ENCODE measurements around the gene DOK7. TPM values are rescaled to one million over a fixed set of nuclear protein-coding genes. Genes with fewer than 3 reads are reported as not detected.

Gene DOK7
- total and polyA plus RNA-seq, 7 experiments from 2014 or later, result not detected

DNA sequence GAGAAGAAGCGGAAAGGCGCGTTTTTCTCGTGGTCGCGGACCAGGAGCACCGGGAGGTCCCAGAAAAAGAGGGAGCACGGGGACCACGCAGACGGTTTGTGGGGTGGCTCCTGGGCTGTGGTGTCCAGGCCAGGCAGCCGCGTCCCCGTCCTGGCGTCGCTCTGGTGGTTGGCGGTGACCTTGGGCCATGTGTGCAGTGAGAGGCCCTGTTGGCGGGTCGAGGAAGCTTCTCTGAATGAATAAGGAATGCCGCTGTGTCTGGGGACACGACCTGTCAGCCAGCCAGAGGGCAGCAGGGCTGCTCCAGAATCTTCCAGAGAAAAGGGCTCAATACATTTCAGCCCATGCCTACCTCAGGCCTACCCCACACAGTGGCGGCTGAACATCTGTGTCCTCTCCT, 45.7 kb upstream of the DOK7 start:
- H3K4me3 Mint-ChIP-seq, result no peak overlapping the region
- H3K27ac Mint-ChIP-seq, result peak overlapping the region in 1 of 9 donors; percentile 61
- H3K27me3 ChIP-seq (ENCODE audit: control insufficient read depth in 2 of 2, insufficient read depth in 2 of 2, low read length in 2 of 2), result no peaks in the 10 kb centered on the region
- H3K9me3 Mint-ChIP-seq, result no peaks in the 10 kb centered on the region
- H3K4me3 ChIP-seq (ENCODE audit: low read length), result no peak overlapping the region
- H3K4me1 Mint-ChIP-seq, result peaks cover 0 to 7% (median 0%) of the 10 kb centered on the region in 7 donors
- H3K4me1 ChIP-seq (ENCODE audit: control insufficient read depth in 2 of 2, insufficient read depth in 2 of 2, low read length in 2 of 2), result no peaks in the 10 kb centered on the region
- POLR2A ChIA-PET, result no interaction called here
- H3K27me3 Mint-ChIP-seq, result no peaks in the 10 kb centered on the region
- peaks cover 0 to 35% (median 7%) of the 10 kb centered on the region in 5 donors for H3K36me3 Mint-ChIP-seq
- ATAC-seq (no peak), DNase-seq (no peak)
- peaks cover 0 to 30% (median 0%) of the 10 kb centered on the region in 3 experiments for H3K36me3 ChIP-seq (ENCODE audit: control insufficient read depth in 2 of 3, insufficient read depth in 3 of 3, low read length in 3 of 3)
- intact Hi-C loops (cut with micrococcal nuclease), result no loop called here
- H3K9me3 ChIP-seq (ENCODE audit: control insufficient read depth in 2 of 3, low read length in 3 of 3), result no peaks in the 10 kb centered on the region
- no peak overlapping the region for H3K27ac ChIP-seq (ENCODE audit: low read depth, low read length)
- CTCF ChIA-PET, result no interaction called here

DNA sequence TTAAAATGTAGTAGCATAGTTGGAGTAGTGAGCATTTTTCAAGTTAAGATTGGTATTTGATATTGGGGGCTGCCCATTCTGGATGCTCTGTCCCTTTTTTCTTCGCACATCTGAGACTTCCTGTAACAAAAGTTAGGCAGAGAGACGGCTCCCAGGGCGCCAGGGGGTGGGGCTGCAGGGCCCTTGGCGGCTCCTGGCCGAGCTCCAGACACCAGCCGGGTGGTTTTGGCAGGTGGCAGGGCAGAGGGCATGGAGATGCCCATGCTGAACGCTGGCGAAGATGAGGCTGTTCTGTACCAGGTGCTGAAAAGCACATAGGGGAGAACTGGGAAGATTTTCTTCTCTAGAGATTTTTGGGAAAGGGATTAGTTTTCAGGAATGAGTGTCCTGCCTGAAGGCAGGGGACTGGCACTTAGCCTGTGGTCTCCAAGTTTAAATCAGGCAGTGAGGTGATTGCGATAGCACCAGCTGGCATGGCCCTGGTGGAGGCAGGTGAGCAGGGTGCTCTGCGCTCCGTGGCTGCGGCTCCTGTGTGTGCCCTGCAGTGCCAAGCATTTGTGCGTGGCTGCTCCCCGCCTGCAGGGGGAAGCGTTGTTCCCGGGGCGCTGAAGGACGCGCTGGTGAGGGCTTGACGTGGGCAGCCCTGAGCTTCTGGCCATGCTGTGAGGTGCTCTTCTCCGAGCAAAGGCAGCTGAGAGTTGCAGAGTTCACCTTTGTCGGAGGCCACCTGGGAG, 44.9 kb upstream of the DOK7 start:
- Histone ChIP-seq H3K27ac (ENCODE audit: low read depth, low read length) (no peak overlapping the region), H3K4me1 (ENCODE audit: control insufficient read depth in 2 of 2, insufficient read depth in 2 of 2, low read length in 2 of 2) (no peaks in the 10 kb centered on the region), H3K4me3 (ENCODE audit: low read length) (no peak overlapping the region), H3K27me3 (ENCODE audit: control insufficient read depth in 2 of 2, insufficient read depth in 2 of 2, low read length in 2 of 2) (no peaks in the 10 kb centered on the region), H3K36me3 (ENCODE audit: control insufficient read depth in 2 of 3, insufficient read depth in 3 of 3, low read length in 3 of 3) (peaks cover 0 to 37% (median 0%) of the 10 kb centered on the region in 3 experiments), H3K9me3 (ENCODE audit: control insufficient read depth in 2 of 3, low read length in 3 of 3) (no peaks in the 10 kb centered on the region)
- Mint-ChIP-seq H3K27me3 (no peaks in the 10 kb centered on the region), H3K27ac (peak overlapping the region in 1 of 9 donors; percentile 61), H3K4me1 (peaks cover 0 to 7% (median 0%) of the 10 kb centered on the region in 7 donors), H3K9me3 (no peaks in the 10 kb centered on the region), H3K36me3 (peaks cover 0 to 35% (median 11%) of the 10 kb centered on the region in 5 donors), H3K4me3 (no peak overlapping the region)
- ChIA-PET CTCF (no interaction called here), POLR2A (no interaction called here)
- no peak for DNase-seq
- intact Hi-C loops (cut with micrococcal nuclease), result no loop called here
- no peak for ATAC-seq

DNA sequence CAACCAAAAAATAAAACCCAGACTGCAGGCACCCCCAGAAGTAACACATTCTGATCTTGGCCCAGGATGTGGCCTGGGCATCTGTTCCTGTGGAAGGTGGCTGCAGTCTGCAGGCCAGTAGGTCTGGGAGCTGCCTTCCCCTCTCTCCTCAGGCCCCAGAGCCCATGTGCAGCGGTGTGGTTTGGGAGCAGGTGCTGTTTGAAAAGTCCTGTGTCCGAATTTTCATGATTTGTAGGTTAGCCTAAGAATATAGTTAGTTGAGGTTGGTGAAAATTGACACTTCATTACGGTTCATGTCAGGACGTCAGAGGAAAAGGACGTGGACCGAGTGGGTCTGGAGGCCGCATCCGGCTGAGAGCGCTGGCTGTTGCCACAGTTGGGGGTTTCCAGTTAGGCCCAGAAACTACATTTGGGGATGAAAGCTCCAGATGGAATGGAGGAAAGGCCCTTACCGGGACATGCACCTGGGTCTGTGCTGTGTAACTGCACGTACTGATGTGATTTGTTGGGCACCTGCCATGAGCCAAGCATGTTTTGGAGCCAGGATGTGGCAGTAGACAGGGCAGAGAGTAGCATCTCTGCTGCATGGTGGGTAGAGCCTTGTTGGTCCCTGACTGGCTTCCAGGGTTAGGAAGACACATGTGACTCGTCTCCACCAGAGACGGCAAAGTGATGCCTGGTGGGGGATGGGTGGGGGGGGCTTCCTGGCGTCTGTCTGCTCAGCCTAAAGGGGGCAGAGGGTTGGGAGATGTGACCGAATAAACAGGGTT, 43.1 kb upstream of the DOK7 start:
- peaks cover 0 to 50% (median 0%) of the 10 kb centered on the region in 3 experiments for H3K36me3 ChIP-seq (ENCODE audit: control insufficient read depth in 2 of 3, insufficient read depth in 3 of 3, low read length in 3 of 3)
- ChIA-PET CTCF (no interaction called here), POLR2A (no interaction called here)
- no peak for ATAC-seq
- H3K27ac Mint-ChIP-seq, result no peak overlapping the region
- H3K4me3 ChIP-seq (ENCODE audit: low read length), result no peak overlapping the region
- H3K9me3 ChIP-seq (ENCODE audit: control insufficient read depth in 2 of 3, low read length in 3 of 3), result no peaks in the 10 kb centered on the region
- H3K27me3 ChIP-seq (ENCODE audit: control insufficient read depth in 2 of 2, insufficient read depth in 2 of 2, low read length in 2 of 2), result no peaks in the 10 kb centered on the region
- H3K36me3 Mint-ChIP-seq, result peaks cover 0 to 25% (median 11%) of the 10 kb centered on the region in 5 donors
- peaks cover 0 to under 1% (median 0%) of the 10 kb centered on the region in 7 donors for H3K4me1 Mint-ChIP-seq
- no peak overlapping the region for H3K4me3 Mint-ChIP-seq
- no peak overlapping the region for H3K27ac ChIP-seq (ENCODE audit: low read depth, low read length)
- DNase-seq, result no peak
- H3K27me3 Mint-ChIP-seq, result no peaks in the 10 kb centered on the region
- H3K4me1 ChIP-seq (ENCODE audit: control insufficient read depth in 2 of 2, insufficient read depth in 2 of 2, low read length in 2 of 2), result no peaks in the 10 kb centered on the region
- H3K9me3 Mint-ChIP-seq, result no peaks in the 10 kb centered on the region
- intact Hi-C loops (cut with micrococcal nuclease), result no loop called here

DNA sequence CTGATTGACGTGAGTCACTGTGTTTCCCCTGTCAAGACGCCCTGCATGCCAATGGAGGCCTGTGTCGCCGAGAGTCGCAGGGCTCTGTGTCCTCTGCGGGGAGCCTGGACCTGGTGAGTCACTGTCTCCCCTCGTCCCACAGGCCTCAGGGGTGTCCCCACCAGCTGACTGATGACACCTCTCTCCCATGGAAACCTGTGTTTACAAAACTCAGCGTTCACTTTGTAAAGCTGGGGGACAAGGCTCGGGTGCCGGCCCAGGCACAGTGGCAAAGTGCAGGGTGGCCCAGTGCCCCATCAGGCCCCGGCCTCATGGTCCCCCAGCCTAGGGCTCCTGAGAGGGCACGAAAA, 42.5 kb upstream of the DOK7 start:
- H3K27ac ChIP-seq (ENCODE audit: low read depth, low read length), result no peak overlapping the region
- no peaks in the 10 kb centered on the region for H3K27me3 Mint-ChIP-seq
- ChIA-PET CTCF (no interaction called here), POLR2A (no interaction called here)
- H3K9me3 ChIP-seq (ENCODE audit: control insufficient read depth in 2 of 3, low read length in 3 of 3), result no peaks in the 10 kb centered on the region
- H3K36me3 Mint-ChIP-seq, result peaks cover 0 to 24% (median 11%) of the 10 kb centered on the region in 5 donors
- no peaks in the 10 kb centered on the region for H3K27me3 ChIP-seq (ENCODE audit: control insufficient read depth in 2 of 2, insufficient read depth in 2 of 2, low read length in 2 of 2)
- no peak overlapping the region for H3K27ac Mint-ChIP-seq
- H3K4me1 ChIP-seq (ENCODE audit: control insufficient read depth in 2 of 2, insufficient read depth in 2 of 2, low read length in 2 of 2), result no peaks in the 10 kb centered on the region
- ATAC-seq (no peak), DNase-seq (peak in 1 of 9 donors; percentile 5)
- H3K4me3 ChIP-seq (ENCODE audit: low read length), result no peak overlapping the region
- H3K4me3 Mint-ChIP-seq, result no peak overlapping the region
- intact Hi-C loops (cut with micrococcal nuclease), result no loop called here
- H3K36me3 ChIP-seq (ENCODE audit: control insufficient read depth in 2 of 3, insufficient read depth in 3 of 3, low read length in 3 of 3), result peaks cover 0 to 49% (median 0%) of the 10 kb centered on the region in 3 experiments
- H3K4me1 Mint-ChIP-seq, result no peaks in the 10 kb centered on the region
- no peaks in the 10 kb centered on the region for H3K9me3 Mint-ChIP-seq

DNA sequence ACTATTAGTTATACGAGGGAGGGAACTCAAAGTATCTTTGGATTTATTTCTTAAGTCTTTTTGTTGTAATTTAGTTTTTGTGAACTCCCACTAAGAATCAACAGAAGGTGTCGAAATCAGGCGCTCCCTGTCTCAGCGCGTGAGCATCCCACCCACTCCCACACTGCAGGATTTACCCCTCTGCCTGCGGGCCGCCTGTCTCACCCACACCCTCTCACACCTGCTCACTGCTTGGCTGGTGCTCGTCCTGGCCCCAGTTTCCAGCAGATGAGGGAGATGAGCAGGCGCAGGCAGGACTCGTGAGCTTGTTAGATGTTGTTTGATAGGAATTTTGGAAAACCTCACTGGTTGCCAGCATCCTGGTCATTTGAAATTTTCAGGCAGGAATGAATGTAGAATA, 42.1 kb upstream of the DOK7 start:
- intact Hi-C loops (cut with micrococcal nuclease), result no loop called here
- POLR2A ChIA-PET, result no interaction called here
- Histone ChIP-seq H3K4me3 (ENCODE audit: low read length) (no peak overlapping the region), H3K4me1 (ENCODE audit: control insufficient read depth in 2 of 2, insufficient read depth in 2 of 2, low read length in 2 of 2) (no peaks in the 10 kb centered on the region), H3K36me3 (ENCODE audit: control insufficient read depth in 2 of 3, insufficient read depth in 3 of 3, low read length in 3 of 3) (peaks cover 0 to 45% (median 0%) of the 10 kb centered on the region in 3 experiments), H3K9me3 (ENCODE audit: control insufficient read depth in 2 of 3, low read length in 3 of 3) (no peaks in the 10 kb centered on the region), H3K27me3 (ENCODE audit: control insufficient read depth in 2 of 2, insufficient read depth in 2 of 2, low read length in 2 of 2) (no peaks in the 10 kb centered on the region), H3K27ac (ENCODE audit: low read depth, low read length) (no peak overlapping the region)
- H3K36me3 Mint-ChIP-seq, result peaks cover 0 to 22% (median 11%) of the 10 kb centered on the region in 5 donors
- DNase-seq (peak in 1 of 9 donors; percentile 1), ATAC-seq (no peak)
- no peaks in the 10 kb centered on the region for H3K9me3 Mint-ChIP-seq
- no peak overlapping the region for H3K27ac Mint-ChIP-seq
- H3K27me3 Mint-ChIP-seq, result no peaks in the 10 kb centered on the region
- CTCF ChIA-PET, result no interaction called here
- H3K4me3 Mint-ChIP-seq, result no peak overlapping the region
- H3K4me1 Mint-ChIP-seq, result no peaks in the 10 kb centered on the region

DNA sequence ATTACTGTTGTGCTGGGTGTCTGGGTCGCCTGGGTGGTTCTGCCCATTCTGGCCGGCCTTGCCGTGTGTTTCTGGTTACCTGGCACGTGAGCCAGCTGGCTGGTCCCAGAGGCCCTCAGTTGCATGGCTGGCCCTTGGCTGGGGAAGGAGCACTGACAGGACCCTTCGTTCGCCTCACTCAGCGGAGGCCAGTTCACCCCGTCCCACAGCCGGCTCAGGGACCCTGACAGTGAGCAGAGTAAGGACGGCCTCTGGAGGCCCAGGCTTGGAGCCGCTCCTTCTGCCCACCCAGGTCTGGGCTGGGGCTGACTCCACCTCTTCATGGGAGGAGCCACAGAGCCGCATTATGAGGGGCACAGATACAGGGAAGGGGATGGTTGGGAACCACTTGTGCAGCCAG, 41.6 kb upstream of the DOK7 start:
- H3K4me1 ChIP-seq (ENCODE audit: control insufficient read depth in 2 of 2, insufficient read depth in 2 of 2, low read length in 2 of 2), result no peaks in the 10 kb centered on the region
- no peaks in the 10 kb centered on the region for H3K4me1 Mint-ChIP-seq
- H3K9me3 Mint-ChIP-seq, result no peaks in the 10 kb centered on the region
- CTCF ChIA-PET, result interaction anchor here (0.6 kb wide), 1 partner anchor 1534 kb away, joined by 3 read pairs; no protein-coding TSS in a partner anchor
- no peaks in the 10 kb centered on the region for H3K27me3 Mint-ChIP-seq
- peaks cover 0 to 19% (median 11%) of the 10 kb centered on the region in 5 donors for H3K36me3 Mint-ChIP-seq
- POLR2A ChIA-PET, result no interaction called here
- H3K36me3 ChIP-seq (ENCODE audit: control insufficient read depth in 2 of 3, insufficient read depth in 3 of 3, low read length in 3 of 3), result peaks cover 0 to 40% (median 0%) of the 10 kb centered on the region in 3 experiments
- no peaks in the 10 kb centered on the region for H3K9me3 ChIP-seq (ENCODE audit: control insufficient read depth in 2 of 3, low read length in 3 of 3)
- no peaks in the 10 kb centered on the region for H3K27me3 ChIP-seq (ENCODE audit: control insufficient read depth in 2 of 2, insufficient read depth in 2 of 2, low read length in 2 of 2)
- ATAC-seq, result no peak
- no peak for DNase-seq
- no peak overlapping the region for H3K27ac Mint-ChIP-seq
- H3K4me3 Mint-ChIP-seq, result no peak overlapping the region
- H3K4me3 ChIP-seq (ENCODE audit: low read length), result no peak overlapping the region
- H3K27ac ChIP-seq (ENCODE audit: low read depth, low read length), result no peak overlapping the region
- intact Hi-C loops (cut with micrococcal nuclease), result no loop called here
